Endothelial cell (in vitro differentiated cells): ENCODE measurements around the gene SLC23A2. TPM values are rescaled to one million over a fixed set of nuclear protein-coding genes. Genes with fewer than 3 reads are reported as not detected.
"Not testable (repeated sequence)": the region's sequence is repeated elsewhere in the genome, so short reads cannot be mapped to it uniquely, and the experiment has no call there.

Experiments used
- DNase-seq: peaks from one replicate; pipeline ENCODE4 v3.0.0; 2021; ENCODE audit warnings: low spot score
- H3K27ac Mint-ChIP-seq: one replicate; pipeline ENCODE4 v1.8.0; 2021; ENCODE audit warnings: mixed read lengths, inconsistent platforms; ENCODE audit not compliant: unreplicated experiment
- H3K27me3 Mint-ChIP-seq: one replicate; pipeline ENCODE4 v1.8.0; 2021; ENCODE audit warnings: mild to moderate bottlenecking, moderate library complexity, mixed read lengths, inconsistent platforms; ENCODE audit not compliant: unreplicated experiment
- H3K36me3 Mint-ChIP-seq: one replicate; pipeline ENCODE4 v1.8.0; 2021; ENCODE audit warnings: mild to moderate bottlenecking, low read depth, mixed read lengths, inconsistent platforms; ENCODE audit not compliant: unreplicated experiment
- H3K4me1 Mint-ChIP-seq: one replicate; pipeline ENCODE4 v1.8.0; 2021; ENCODE audit warnings: mild to moderate bottlenecking, mixed read lengths, inconsistent platforms; ENCODE audit not compliant: unreplicated experiment
- H3K4me3 Mint-ChIP-seq: one replicate; pipeline ENCODE4 v1.8.0; 2021; ENCODE audit warnings: mild to moderate bottlenecking, mixed read lengths, inconsistent platforms; ENCODE audit not compliant: unreplicated experiment
- H3K9me3 Mint-ChIP-seq: one replicate; pipeline ENCODE4 v1.8.0; 2021; ENCODE audit warnings: mixed read lengths, inconsistent platforms; ENCODE audit not compliant: unreplicated experiment
- CTCF ChIP-seq: fragments of 200-600 bp; sonication (generic); IDR thresholded peaks from one replicate; pipeline ENCODE4 v1.5.0; 2021; ENCODE audit warnings: antibody characterized with exemption; ENCODE audit not compliant: unreplicated experiment
- total RNA-seq: library from RNA; stranded (reverse); fragmentation: NEBNext Ultra II Directional; extraction: Animal tissue kit (Norgen Biotek cat#: 25700); gene quantifications from one replicate; pipeline ENCODE4 v1.2.1, GENCODE V29; 2021; ENCODE audit not compliant: unreplicated experiment

The SLC23A2 gene
- total RNA-seq, 1 donor from 2014 or later: 71.3 TPM

DNA sequence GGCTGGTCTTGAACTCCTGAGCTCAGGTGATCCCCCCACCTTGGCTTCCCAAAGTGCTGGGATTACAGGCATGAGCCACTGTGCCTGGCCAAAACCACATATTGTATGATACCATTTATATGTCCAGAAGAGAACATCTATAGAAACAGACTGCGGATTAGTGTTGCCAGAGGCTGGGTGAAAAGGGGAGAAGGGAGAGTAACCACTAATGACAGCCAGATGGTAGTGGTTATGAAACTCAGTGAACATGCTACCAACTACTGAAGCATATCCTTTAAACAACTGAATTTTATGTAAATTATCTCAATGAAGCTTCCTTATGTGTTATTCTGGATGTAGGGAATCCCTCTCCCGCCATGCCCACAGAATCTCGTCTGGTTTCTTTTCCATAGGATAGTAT lies 15.7 kb downstream of the SLC23A2 start:
- TF ChIP-seq CTCF: no peak
- no peak overlapping the region for H3K27ac Mint-ChIP-seq
- DNase-seq: no peak
- H3K27me3 Mint-ChIP-seq: no peaks in the 10 kb centered on the region
- peaks cover 4% of the 10 kb centered on the region for H3K36me3 Mint-ChIP-seq
- peaks cover 20% of the 10 kb centered on the region for H3K4me1 Mint-ChIP-seq
- H3K9me3 Mint-ChIP-seq: no peaks in the 10 kb centered on the region
- H3K4me3 Mint-ChIP-seq: no peak overlapping the region

DNA sequence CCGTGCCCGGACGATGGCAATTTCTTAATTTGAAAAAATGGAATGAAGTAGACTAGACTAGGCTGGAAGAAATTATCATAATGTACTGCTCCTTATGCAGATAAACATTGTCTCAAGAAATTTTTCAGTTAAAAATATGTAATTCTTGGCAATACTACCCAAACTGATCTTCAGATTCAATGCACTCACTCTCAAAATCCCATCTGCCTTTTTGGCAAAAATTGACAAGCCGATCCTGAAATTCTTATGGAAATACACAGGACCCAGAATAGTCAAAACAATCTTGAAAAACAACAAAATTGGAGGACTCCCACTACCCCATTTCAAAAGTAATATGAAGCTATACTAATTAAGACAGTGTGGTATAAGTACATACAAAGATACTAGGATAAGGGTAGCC lies 19.0 kb downstream of the SLC23A2 start:
- H3K27me3 Mint-ChIP-seq: no peaks in the 10 kb centered on the region
- no peaks in the 10 kb centered on the region for H3K9me3 Mint-ChIP-seq

DNA sequence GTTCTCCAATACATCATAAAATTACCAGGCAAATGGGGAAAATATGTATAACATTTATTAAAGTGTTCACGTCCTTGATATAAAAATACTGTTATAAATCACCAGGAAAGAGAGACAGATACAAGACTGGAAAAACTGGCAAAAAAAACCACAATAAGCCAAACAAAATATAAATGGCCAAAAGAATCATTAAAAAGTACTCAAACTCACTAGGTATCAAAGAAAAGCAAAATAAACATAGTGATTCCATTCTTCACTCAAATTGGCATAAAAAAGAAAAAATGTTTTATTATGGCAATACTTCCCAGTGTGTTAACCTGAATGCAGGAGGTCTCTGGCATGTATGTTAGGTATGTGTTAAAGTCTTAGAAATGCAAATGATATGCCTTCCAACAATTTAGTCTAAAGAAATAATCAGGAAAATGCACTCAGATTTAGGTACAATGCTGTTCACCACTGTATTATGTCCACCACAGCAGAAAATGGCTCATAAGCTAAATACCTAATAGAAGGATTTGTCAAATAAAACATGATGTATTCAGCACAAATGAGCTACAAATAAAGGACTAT lies 21.4 kb downstream of the SLC23A2 start:
- no peak overlapping the region for H3K27ac Mint-ChIP-seq
- no peak for DNase-seq
- no peak for TF ChIP-seq CTCF
- peaks cover 9% of the 10 kb centered on the region for H3K4me1 Mint-ChIP-seq
- H3K9me3 Mint-ChIP-seq: no peaks in the 10 kb centered on the region
- no peak overlapping the region for H3K4me3 Mint-ChIP-seq
- peaks cover 4% of the 10 kb centered on the region for H3K36me3 Mint-ChIP-seq
- H3K27me3 Mint-ChIP-seq: no peaks in the 10 kb centered on the region

More for the DNA sequence above, 19.0 kb downstream of the SLC23A2 start:
- no peak overlapping the region for H3K4me3 Mint-ChIP-seq
- no peak overlapping the region for H3K27ac Mint-ChIP-seq
- no peak for TF ChIP-seq CTCF
- peaks cover 9% of the 10 kb centered on the region for H3K4me1 Mint-ChIP-seq
- H3K36me3 Mint-ChIP-seq: peaks cover 4% of the 10 kb centered on the region
- DNase-seq: no peak

DNA sequence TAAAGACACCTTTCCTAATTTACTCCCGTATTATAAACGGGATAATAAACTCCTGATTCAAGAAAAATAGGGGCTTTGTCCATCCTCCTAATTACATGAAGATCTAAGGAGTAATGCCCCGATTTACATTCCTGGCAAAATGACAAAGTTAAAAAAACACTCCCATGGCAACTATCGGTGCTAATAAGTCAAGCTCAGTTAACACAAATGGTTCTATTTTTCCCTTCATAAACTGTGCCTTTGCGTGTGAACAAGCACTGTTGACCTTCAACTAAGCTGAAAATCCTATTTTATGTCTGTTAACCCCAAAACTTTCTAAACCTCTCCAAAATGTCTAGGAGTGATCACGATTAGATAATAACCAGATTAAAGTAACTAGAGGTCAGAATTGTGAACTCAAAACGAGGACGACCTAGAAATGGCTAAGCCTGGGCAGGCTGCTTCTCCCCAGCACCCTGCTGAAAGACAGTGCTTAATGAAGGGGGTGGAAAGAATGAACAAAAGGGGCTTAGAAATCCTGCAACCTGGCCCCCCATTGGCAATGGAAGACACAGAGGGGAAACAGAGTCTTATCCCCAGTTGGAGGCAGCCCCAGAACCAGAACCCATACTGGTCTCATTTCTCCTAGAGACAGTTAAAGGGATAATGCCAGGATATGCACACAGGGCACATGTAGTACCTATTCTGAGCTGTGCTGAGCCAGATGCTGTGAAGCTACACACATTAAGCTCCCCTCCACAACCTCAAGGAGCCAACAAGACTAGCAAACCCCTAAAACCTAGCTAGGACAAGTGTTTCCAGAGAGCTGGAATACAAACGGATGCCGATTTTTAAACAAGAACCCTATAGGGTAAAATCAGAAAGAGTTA lies 23.0 kb downstream of the SLC23A2 start:
- H3K4me1 Mint-ChIP-seq: peaks cover 17% of the 10 kb centered on the region
- H3K27me3 Mint-ChIP-seq: no peaks in the 10 kb centered on the region
- DNase-seq: no peak
- H3K9me3 Mint-ChIP-seq: no peaks in the 10 kb centered on the region
- no peak overlapping the region for H3K27ac Mint-ChIP-seq
- no peak for TF ChIP-seq CTCF
- H3K36me3 Mint-ChIP-seq: peaks cover 4% of the 10 kb centered on the region
- H3K4me3 Mint-ChIP-seq: no peak overlapping the region

GRCh38 chr20:4976014-4976413 lies 25.3 kb downstream of the SLC23A2 start:
- H3K27ac Mint-ChIP-seq, H3K9me3 Mint-ChIP-seq, DNase-seq, H3K4me3 Mint-ChIP-seq, H3K27me3 Mint-ChIP-seq, H3K36me3 Mint-ChIP-seq: not testable (repeated sequence)
- H3K4me1 Mint-ChIP-seq: peaks cover 15% of the 10 kb centered on the region
